Endothelial cell of umbilical vein (primary cell): ENCODE data around the gene PLCG2. TPM values are rescaled to one million over a fixed set of nuclear protein-coding genes. Genes with fewer than 3 reads are reported as not detected.
"Not testable (repeated sequence)": the region's sequence is repeated elsewhere in the genome, so short reads cannot be mapped to it uniquely, and the experiment has no call there.

Source experiments
- BruUV-seq: library from RNA; stranded (reverse); fragments of 400-500 nt; replicated peaks from 2 replicates; lab custom pipeline; 2021; lab: Mats Ljungman, UMichigan
- CTCF ChIA-PET: fragments of 300-600, 350-600 bp; sonication (Branson Sonifier 250); formaldehyde crosslinking; loops from one replicate; lab custom pipeline; 2021; ENCODE audit warnings: antibody characterized with exemption, inconsistent platforms; lab: Charles Lee
- POLR2A ChIA-PET: fragments of 300-600, 350-600 bp; sonication (Branson Sonifier 250); formaldehyde crosslinking; loops from one replicate; lab custom pipeline; 2021; ENCODE audit warnings: antibody characterized with exemption, inconsistent platforms; lab: Charles Lee
- DNase-seq: peaks from one replicate; pipeline ENCODE4 v3.0.0-alpha.2; 2011; ENCODE audit warnings: low read depth, low spot score
- FAIRE-seq: peaks from 2 replicates; lab custom pipeline; 2011; peaks lifted over from hg19 to GRCh38; lab: Jason Lieb, UNC
- H2AFZ ChIP-seq: 2 replicates; pipeline ENCODE4 v1.6.0; 2012; ENCODE audit warnings: low read depth, low read length, control low read depth, inconsistent platforms
- H3K27ac ChIP-seq: 2 replicates; pipeline ENCODE4 v1.5.1; 2011; ENCODE audit warnings: low read depth, mild to moderate bottlenecking, control low read depth, low read length, moderate library complexity; ENCODE audit not compliant: insufficient read depth
- H3K27me3 ChIP-seq, 2 experiments: 2 replicates each; pipeline versions ENCODE4 v1.6.0 to v1.6.1; 2011; ENCODE audit warnings: low read length in 2 of 2, mixed read lengths in 1 of 2; ENCODE audit not compliant: control insufficient read depth in 2 of 2, insufficient read depth in 2 of 2
- H3K36me3 ChIP-seq, 2 experiments: 2 replicates in 1 of 2; 3 replicates in 1 of 2; pipeline ENCODE4 v1.5.1; 2011; ENCODE audit warnings: low read length in 2 of 2, mild to moderate bottlenecking in 1 of 2, moderate library complexity in 1 of 2; ENCODE audit not compliant: control insufficient read depth in 2 of 2, insufficient read depth in 2 of 2; ENCODE audit errors: extremely low read depth in 1 of 2
- H3K4me1 ChIP-seq: 3 replicates; pipeline ENCODE4 v1.5.1; 2011; ENCODE audit warnings: mild to moderate bottlenecking, low read length; ENCODE audit not compliant: control insufficient read depth, insufficient read depth; ENCODE audit errors: extremely low read depth
- H3K4me2 ChIP-seq: 2 replicates; pipeline ENCODE4 v1.6.1; 2011; ENCODE audit warnings: low read length, control low read depth, mixed read lengths; ENCODE audit not compliant: insufficient read depth
- H3K4me3 ChIP-seq, 3 experiments: fragments of 200-600 bp in 1 of 3; sonication (generic), shearing (Covaris generic) in 1 of 3; replicated peaks in 1 of 3; 2 replicates each; pipeline ENCODE4 v1.5.1; 2011 to 2016; ENCODE audit warnings: control low read depth in 3 of 3, low read length in 3 of 3, mild to moderate bottlenecking in 2 of 3, inconsistent platforms in 1 of 3, low read depth in 1 of 3, moderate library complexity in 1 of 3; ENCODE audit not compliant: insufficient read depth in 1 of 3
- H3K79me2 ChIP-seq: 2 replicates; pipeline ENCODE4 v1.6.0; 2012; ENCODE audit warnings: low read length, inconsistent platforms; ENCODE audit not compliant: control insufficient read depth, insufficient read depth
- H3K9ac ChIP-seq: replicated peaks from 2 replicates; pipeline ENCODE3; 2011; ENCODE audit warnings: low read length, control low read depth; ENCODE audit not compliant: insufficient read depth; ENCODE audit errors: extremely low read depth
- H3K9me1 ChIP-seq: replicated peaks from 3 replicates; pipeline ENCODE4 v1.6.0; 2011; ENCODE audit warnings: mild to moderate bottlenecking, low read length; ENCODE audit not compliant: control insufficient read depth, insufficient read depth; ENCODE audit errors: extremely low read depth
- H3K9me3 ChIP-seq: replicated peaks from 2 replicates; pipeline ENCODE4 v1.5.1; 2012; ENCODE audit warnings: low read length, inconsistent platforms; ENCODE audit not compliant: control insufficient read depth, insufficient read depth
- H4K20me1 ChIP-seq: replicated peaks from 2 replicates; pipeline ENCODE3; 2011; ENCODE audit warnings: mild to moderate bottlenecking, low read length; ENCODE audit not compliant: control insufficient read depth, insufficient read depth; ENCODE audit errors: extremely low read depth
- FOS ChIP-seq: IDR thresholded peaks from 2 replicates; pipeline ENCODE4 v1.6.1; 2011; ENCODE audit warnings: mild to moderate bottlenecking, low read length, moderate library complexity, borderline replicate concordance; ENCODE audit not compliant: insufficient read depth
- JUN ChIP-seq: IDR thresholded peaks from 2 replicates; pipeline ENCODE4 v1.6.1; 2011; ENCODE audit warnings: borderline replicate concordance, low read depth; ENCODE audit not compliant: insufficient read length, insufficient read depth
- POLR2A ChIP-seq: IDR thresholded peaks from 2 replicates; pipeline ENCODE4 v1.6.1; 2012; ENCODE audit warnings: low read depth, mild to moderate bottlenecking, control low read depth, low read length
- POLR2AphosphoS5 ChIP-seq: IDR thresholded peaks from 2 replicates; pipeline ENCODE4 v1.6.1; 2012; ENCODE audit warnings: low read depth, mild to moderate bottlenecking, control low read depth, low read length, moderate library complexity; ENCODE audit not compliant: insufficient read depth
- dilution Hi-C: fragments of 300-500 bp; cut with MboI; formaldehyde crosslinking; loops from one replicate; pipeline ENCODE4 v1.15.0; 2019; ENCODE audit warnings: low sequenced_read_pairs; ENCODE audit not compliant: extremely low pct_ligation_motif_present
- intact Hi-C: fragments of 100-400 bp; cut with micrococcal nuclease; formaldehyde crosslinking; loops from one replicate; pipeline ENCODE4 v1.10.0; 2022
- polyA plus RNA-seq, 4 experiments: library from polyadenylated mRNA; depleted of rRNA in 3 of 4; stranded (reverse) in 3 of 4; unstranded in 1 of 4; fragments of >200 nt; gene quantifications; 2 replicates each; pipeline versions ENCODE4 v1.2.1 to v1.2.3, GENCODE V29; 2011 to 2012; ENCODE audit warnings: missing spikeins in 1 of 4
- total RNA-seq: library from RNA; stranded (reverse); gene quantifications from 2 replicates; pipeline ENCODE4 v1.2.3, GENCODE V29; 2021
- TF ChIP-seq, protein P1 (sequence below), 2 donors: IDR thresholded peaks; 1 replicate in 1 of 2; 2 replicates in 1 of 2; pipeline ENCODE4 v1.5.1; 2011; ENCODE audit warnings: low read length in 2 of 2, mild to moderate bottlenecking in 2 of 2, moderate library complexity in 2 of 2, control low read depth in 1 of 2, inconsistent platforms in 1 of 2, low read depth in 1 of 2; ENCODE audit not compliant: insufficient read depth in 1 of 2; ENCODE audit errors: extremely low read depth in 1 of 2

The PLCG2 gene
- total and polyA plus RNA-seq, 2 donors (not counting 3 experiments of a cell fraction or from before 2014, with no cell fraction given) = 10.8 to 13.6 TPM

DNA sequence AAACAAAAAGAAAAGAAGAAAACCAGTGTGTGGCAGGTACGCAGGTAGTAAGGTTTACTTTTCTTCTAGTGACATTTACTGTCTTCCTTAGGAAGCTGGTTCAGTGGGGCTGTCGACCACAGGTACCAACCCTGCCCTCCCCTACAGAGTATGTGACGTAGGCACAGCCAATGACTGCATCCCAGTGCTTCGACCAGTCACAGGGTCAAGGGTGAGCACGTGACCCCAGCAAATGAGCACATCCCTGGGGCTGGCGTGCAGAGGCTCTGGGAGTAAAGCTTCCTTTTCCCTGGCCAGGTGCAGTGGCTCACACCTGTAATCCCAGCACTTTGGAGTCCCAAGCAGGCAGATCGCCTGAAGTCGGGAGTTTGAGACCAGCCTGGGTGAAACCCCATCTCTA is 38.9 kb upstream of the PLCG2 start:
- H3K27me3 ChIP-seq = no peaks in the 10 kb centered on the region
- H3K4me3 ChIP-seq = no peak overlapping the region
- intact Hi-C loops = no loop called here
- no peaks in the 10 kb centered on the region for H4K20me1 ChIP-seq
- FAIRE-seq (no peak), DNase-seq (no peak)
- dilution Hi-C loops = loop anchor here (25.0 kb wide), 1 partner anchor 353 kb away; no protein-coding TSS in a partner anchor
- TF ChIP-seq JUN (no peak), POLR2AphosphoS5 (no peak), POLR2A (no peak), FOS (no peak)
- TF ChIP-seq, protein P1, sequence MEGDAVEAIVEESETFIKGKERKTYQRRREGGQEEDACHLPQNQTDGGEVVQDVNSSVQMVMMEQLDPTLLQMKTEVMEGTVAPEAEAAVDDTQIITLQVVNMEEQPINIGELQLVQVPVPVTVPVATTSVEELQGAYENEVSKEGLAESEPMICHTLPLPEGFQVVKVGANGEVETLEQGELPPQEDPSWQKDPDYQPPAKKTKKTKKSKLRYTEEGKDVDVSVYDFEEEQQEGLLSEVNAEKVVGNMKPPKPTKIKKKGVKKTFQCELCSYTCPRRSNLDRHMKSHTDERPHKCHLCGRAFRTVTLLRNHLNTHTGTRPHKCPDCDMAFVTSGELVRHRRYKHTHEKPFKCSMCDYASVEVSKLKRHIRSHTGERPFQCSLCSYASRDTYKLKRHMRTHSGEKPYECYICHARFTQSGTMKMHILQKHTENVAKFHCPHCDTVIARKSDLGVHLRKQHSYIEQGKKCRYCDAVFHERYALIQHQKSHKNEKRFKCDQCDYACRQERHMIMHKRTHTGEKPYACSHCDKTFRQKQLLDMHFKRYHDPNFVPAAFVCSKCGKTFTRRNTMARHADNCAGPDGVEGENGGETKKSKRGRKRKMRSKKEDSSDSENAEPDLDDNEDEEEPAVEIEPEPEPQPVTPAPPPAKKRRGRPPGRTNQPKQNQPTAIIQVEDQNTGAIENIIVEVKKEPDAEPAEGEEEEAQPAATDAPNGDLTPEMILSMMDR (IDR thresholded peaks at IDR 0.05; ENCODE audit: extremely low read depth in 1 of 2, insufficient read depth in 1 of 2, low read depth in 1 of 2, low read length in 2 of 2) = no peak
- no TSS peak for BruUV-seq
- H2AFZ ChIP-seq = no peak overlapping the region
- ChIA-PET POLR2A (interaction anchor here (0.6 kb wide), 1 partner anchor 487 kb away, joined by 4 read pairs; no protein-coding TSS in a partner anchor), CTCF (interaction anchor here (1.3 to 3.6 kb wide), 4 partner anchors 133 to 704 kb away, joined by 3 to 18 read pairs (median 5); partner anchors contain the start of gene ATMIN)
- no peaks in the 10 kb centered on the region for H3K9me3 ChIP-seq
- H3K9me1 ChIP-seq = no peaks in the 10 kb centered on the region
- H3K9ac ChIP-seq = no peak overlapping the region
- no peaks in the 10 kb centered on the region for H3K79me2 ChIP-seq
- no peak overlapping the region for H3K27ac ChIP-seq
- peaks cover 4% of the 10 kb centered on the region for H3K4me1 ChIP-seq
- H3K4me2 ChIP-seq = no peak overlapping the region
- H3K36me3 ChIP-seq = no peaks in the 10 kb centered on the region

DNA sequence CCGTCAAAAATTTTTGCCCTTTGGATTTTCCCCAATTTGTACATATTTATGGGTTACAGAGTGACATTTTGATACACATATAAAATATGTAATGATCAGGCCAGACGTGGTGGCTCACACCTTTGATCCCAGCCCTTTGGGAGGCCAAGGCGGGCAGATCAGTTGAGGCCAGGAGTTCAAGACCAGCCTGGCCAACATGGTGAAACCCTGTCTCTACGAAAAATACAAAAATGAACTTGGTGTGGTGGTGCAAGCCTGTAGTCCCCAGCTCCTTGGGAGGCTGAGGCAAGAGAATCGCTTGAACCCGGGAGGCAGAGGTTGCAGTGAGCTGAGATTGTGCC is 37.7 kb upstream of the PLCG2 start:
- intact Hi-C loops, BruUV-seq: not testable (repeated sequence)
- CTCF ChIA-PET = interaction anchor here (1.3 to 3.6 kb wide), 3 partner anchors 376 to 706 kb away, joined by 3 to 18 read pairs (median 5); partner anchors contain the start of gene ATMIN

More for the DNA sequence above, 37.7 kb upstream of the PLCG2 start:
- H3K9ac ChIP-seq, H3K27me3 ChIP-seq, H3K4me1 ChIP-seq, POLR2A ChIA-PET, H3K79me2 ChIP-seq, H2AFZ ChIP-seq, H3K4me2 ChIP-seq, FAIRE-seq, H3K4me3 ChIP-seq, H3K36me3 ChIP-seq, DNase-seq, H4K20me1 ChIP-seq, H3K27ac ChIP-seq, H3K9me3 ChIP-seq, H3K9me1 ChIP-seq: not testable (repeated sequence)
- dilution Hi-C loops = loop anchor here (25.0 kb wide), 1 partner anchor 354 kb away; no protein-coding TSS in a partner anchor
